RWPE2 (cell line): Measurements from ENCODE around the gene NUBPL.

Experiments
- ATAC-seq: fragments of 200-7000 bp; cut with Tn5 transposase; 3 replicates; pipeline ENCODE4 v1.9.1; 2021; ENCODE audit warnings: low read depth
- DNase-seq: peaks from one replicate; pipeline ENCODE4 v3.0.0-alpha.2; 2020; ENCODE audit warnings: low spot score
- H3K27ac ChIP-seq: fragments of 450-650 bp; 2 replicates; pipeline ENCODE4 v1.5.1; 2017; ENCODE audit warnings: mild to moderate bottlenecking; ENCODE audit not compliant: poor library complexity, severe bottlenecking
- H3K27me3 ChIP-seq: fragments of 250-450 bp; sonication (Bioruptor Pico); 2 replicates; pipeline ENCODE4 v1.5.1; 2021; ENCODE audit warnings: mild to moderate bottlenecking, moderate library complexity; ENCODE audit not compliant: insufficient read depth, poor library complexity, severe bottlenecking
- H3K36me3 ChIP-seq: fragments of 250-450 bp; sonication (Bioruptor Pico); 2 replicates; pipeline ENCODE4 v1.5.1; 2020; ENCODE audit warnings: low read depth, mild to moderate bottlenecking, moderate library complexity
- H3K4me1 ChIP-seq: fragments of 250-450 bp; sonication (Bioruptor Pico); 2 replicates; pipeline ENCODE4 v1.5.1; 2021; ENCODE audit warnings: mild to moderate bottlenecking, moderate library complexity; ENCODE audit not compliant: insufficient read depth, poor library complexity, severe bottlenecking
- H3K4me3 ChIP-seq: fragments of 250-450 bp; sonication (Bioruptor Pico); 2 replicates; pipeline ENCODE4 v1.5.1; 2021; ENCODE audit warnings: mild to moderate bottlenecking, moderate library complexity; ENCODE audit not compliant: severe bottlenecking
- H3K9me3 ChIP-seq: fragments of 250-450 bp; sonication (Bioruptor Pico); 2 replicates; pipeline ENCODE4 v1.5.1; 2021; ENCODE audit warnings: mild to moderate bottlenecking, moderate library complexity; ENCODE audit not compliant: severe bottlenecking
- TF ChIP-seq, protein P1 (sequence below): fragments of 450-650 bp; IDR thresholded peaks from one replicate; pipeline ENCODE4 v1.5.1; 2017; ENCODE audit warnings: mild to moderate bottlenecking, moderate library complexity; ENCODE audit not compliant: poor library complexity, severe bottlenecking

The NUBPL gene

DNA sequence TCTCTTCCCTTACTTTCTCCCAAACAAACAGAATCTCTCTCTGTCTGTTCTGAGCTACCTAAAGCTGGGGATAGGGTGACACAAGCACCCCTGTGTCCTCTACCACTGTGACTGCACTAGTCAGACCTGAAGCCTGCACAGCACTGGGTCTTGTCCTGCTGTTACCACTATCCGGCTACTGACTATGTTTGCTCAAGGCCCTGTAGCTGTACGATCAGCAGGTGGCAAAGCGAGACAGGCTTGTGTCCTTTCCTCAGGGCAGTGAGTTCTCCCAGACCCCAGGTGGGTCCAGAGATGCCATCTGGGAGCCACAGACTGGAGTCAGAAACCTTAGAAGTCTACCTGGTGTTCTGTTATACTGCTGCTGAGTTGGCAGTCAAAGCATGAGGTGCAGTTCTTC lies 116.4 kb downstream of the NUBPL start:
- no peak overlapping the region for H3K27ac ChIP-seq
- TF ChIP-seq, protein P1, sequence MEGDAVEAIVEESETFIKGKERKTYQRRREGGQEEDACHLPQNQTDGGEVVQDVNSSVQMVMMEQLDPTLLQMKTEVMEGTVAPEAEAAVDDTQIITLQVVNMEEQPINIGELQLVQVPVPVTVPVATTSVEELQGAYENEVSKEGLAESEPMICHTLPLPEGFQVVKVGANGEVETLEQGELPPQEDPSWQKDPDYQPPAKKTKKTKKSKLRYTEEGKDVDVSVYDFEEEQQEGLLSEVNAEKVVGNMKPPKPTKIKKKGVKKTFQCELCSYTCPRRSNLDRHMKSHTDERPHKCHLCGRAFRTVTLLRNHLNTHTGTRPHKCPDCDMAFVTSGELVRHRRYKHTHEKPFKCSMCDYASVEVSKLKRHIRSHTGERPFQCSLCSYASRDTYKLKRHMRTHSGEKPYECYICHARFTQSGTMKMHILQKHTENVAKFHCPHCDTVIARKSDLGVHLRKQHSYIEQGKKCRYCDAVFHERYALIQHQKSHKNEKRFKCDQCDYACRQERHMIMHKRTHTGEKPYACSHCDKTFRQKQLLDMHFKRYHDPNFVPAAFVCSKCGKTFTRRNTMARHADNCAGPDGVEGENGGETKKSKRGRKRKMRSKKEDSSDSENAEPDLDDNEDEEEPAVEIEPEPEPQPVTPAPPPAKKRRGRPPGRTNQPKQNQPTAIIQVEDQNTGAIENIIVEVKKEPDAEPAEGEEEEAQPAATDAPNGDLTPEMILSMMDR = no peak
- H3K4me3 ChIP-seq = no peak overlapping the region
- H3K4me1 ChIP-seq = no peaks in the 10 kb centered on the region
- H3K27me3 ChIP-seq = no peaks in the 10 kb centered on the region
- ATAC-seq (no peak), DNase-seq (no peak)
- no peaks in the 10 kb centered on the region for H3K9me3 ChIP-seq
- no peaks in the 10 kb centered on the region for H3K36me3 ChIP-seq

DNA sequence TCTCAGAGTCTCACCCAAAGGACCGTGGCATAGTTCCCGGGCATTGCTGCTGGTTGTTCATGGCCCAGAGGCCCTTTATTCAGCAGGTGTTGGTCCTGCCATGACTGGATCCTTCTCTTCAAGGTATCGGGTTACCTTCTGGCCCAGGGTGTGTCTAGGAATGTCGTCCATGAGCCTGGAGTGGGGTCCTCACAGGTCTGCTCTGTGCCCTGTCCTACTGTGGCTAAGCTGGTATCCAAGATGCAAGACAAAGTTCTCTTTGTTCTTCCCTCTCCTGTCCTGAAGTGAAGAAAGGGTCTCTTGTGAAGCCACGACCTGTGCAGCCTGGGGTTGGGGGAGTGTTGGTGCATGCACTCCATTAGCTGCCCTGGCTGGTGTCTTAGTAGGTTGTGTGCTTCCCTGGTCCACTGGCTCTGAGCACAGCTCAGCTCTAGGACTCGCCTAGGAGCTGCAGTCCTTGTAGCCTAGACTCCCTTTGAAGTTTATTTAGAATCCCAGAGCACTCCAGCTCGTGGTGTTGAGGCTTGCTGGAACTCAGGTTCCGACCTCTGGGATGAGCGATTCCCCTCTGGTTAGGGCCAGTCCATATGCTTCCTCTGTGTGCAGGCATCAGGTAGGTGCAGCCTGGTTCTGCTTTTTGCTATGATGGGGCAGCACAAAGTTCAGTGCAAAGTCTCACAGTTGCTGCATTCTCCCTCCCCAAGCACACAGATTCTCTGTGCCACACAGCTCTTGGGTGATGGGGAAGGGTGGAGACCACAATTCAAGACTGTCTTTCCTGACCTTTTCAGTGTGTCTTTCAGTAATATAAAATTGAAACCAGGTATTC lies 117.4 kb downstream of the NUBPL start:
- Histone ChIP-seq H3K4me3 (no peak overlapping the region), H3K9me3 (no peaks in the 10 kb centered on the region), H3K36me3 (no peaks in the 10 kb centered on the region), H3K27ac (no peak overlapping the region), H3K27me3 (no peaks in the 10 kb centered on the region), H3K4me1 (no peaks in the 10 kb centered on the region)
- DNase-seq (no peak), ATAC-seq (peak; percentile 19; the same call in 2 of the 3 replicates)
- TF ChIP-seq, protein P1 = no peak

DNA sequence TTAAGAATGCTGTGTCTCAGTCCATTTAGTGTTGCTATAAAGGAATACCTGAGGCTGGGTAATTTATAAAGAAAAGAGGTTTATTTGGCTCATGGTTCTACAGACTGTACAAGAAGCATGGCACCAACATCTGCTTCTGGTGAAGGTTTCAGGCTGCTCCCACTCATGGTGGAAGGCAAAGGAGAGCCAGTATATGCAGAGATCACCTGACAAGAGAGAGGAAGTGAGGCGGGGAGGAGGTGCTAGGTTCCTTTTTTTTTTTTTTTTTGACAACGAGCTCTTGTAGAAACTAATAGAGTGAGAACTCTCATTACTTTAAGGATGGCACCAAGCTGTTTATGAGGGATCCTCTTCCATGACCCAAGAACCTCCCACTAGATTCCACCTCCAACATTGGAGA lies 121.6 kb downstream of the NUBPL start:
- Histone ChIP-seq H3K9me3 (no peaks in the 10 kb centered on the region), H3K4me3 (no peak overlapping the region), H3K27ac (no peak overlapping the region), H3K27me3 (no peaks in the 10 kb centered on the region), H3K4me1 (no peaks in the 10 kb centered on the region), H3K36me3 (no peaks in the 10 kb centered on the region)
- TF ChIP-seq, protein P1 = no peak
- ATAC-seq (no peak), DNase-seq (no peak)

DNA sequence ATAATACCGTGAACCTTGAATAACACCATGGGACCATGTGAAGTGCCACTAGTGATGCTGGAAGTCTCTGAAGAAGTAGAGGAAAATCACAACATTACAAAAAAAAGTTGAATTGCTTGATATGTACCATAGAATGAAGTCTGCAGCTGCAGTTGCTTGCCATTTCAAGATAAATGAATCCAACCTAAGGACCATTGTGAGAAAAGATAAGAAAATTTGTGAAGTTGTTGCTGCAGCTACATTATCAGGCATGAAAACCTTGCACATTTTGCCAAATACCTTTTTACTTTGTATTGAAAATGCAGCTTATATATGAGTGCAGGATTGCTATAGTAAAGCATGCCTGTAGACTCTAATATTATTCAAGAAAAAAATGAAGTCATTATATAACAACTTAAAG lies 126.5 kb downstream of the NUBPL start:
- Histone ChIP-seq H3K4me1 (no peaks in the 10 kb centered on the region), H3K36me3 (no peaks in the 10 kb centered on the region), H3K4me3 (no peak overlapping the region), H3K9me3 (peaks cover 2% of the 10 kb centered on the region), H3K27ac (no peak overlapping the region), H3K27me3 (no peaks in the 10 kb centered on the region)
- TF ChIP-seq, protein P1 = no peak
- ATAC-seq = no peak
- DNase-seq = no peak

DNA sequence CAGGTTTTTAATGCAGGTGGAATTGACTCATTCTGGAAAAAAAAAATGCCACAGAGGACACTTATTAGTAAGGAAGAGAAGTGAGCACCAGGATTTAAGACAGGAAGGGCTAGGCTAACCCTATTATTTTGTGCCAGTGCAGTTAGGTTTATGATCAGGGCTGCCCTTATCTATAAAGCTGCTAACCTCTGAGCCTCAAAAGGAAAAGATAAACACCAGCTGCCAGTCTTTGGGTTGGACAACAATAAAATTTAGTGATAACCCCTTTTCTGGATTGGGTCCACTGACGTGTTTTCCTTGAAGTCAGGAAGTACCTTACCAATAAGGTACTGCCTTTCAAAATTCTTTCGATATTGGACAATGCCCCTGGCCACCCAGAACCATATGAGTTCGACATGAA lies 128.9 kb downstream of the NUBPL start:
- Histone ChIP-seq H3K36me3 (no peaks in the 10 kb centered on the region), H3K27ac (no peak overlapping the region), H3K9me3 (peaks cover 2% of the 10 kb centered on the region), H3K4me1 (no peaks in the 10 kb centered on the region), H3K27me3 (no peaks in the 10 kb centered on the region), H3K4me3 (no peak overlapping the region)
- DNase-seq = no peak
- TF ChIP-seq, protein P1 = no peak
- no peak for ATAC-seq
